Measurements from ENCODE around the gene KPNA5.
"Not testable (repeated sequence)": the region's sequence is repeated elsewhere in the genome, so short reads cannot be mapped to it uniquely, and the experiment has no call there.

The KPNA5 gene

GRCh38 chr6:116693275-116693674, 12.3 kb downstream of the KPNA5 start:
- DNase-seq; in situ Hi-C loops (cut with HindIII; ENCODE audit: low pct_ligation_motif_present, low pct_unique_long_range_greater_than_20kb, low sequenced_read_pairs): not testable (repeated sequence)

GRCh38 chr6:116695401-116695800, 14.4 kb downstream of the KPNA5 start:
- in situ Hi-C loops (cut with HindIII; ENCODE audit: low pct_ligation_motif_present, low pct_unique_long_range_greater_than_20kb, low sequenced_read_pairs), result no loop called here
- no peak for DNase-seq

GRCh38 chr6:116697480-116697879, 16.5 kb downstream of the KPNA5 start:
- in situ Hi-C loops (cut with HindIII; ENCODE audit: low pct_ligation_motif_present, low pct_unique_long_range_greater_than_20kb, low sequenced_read_pairs), result no loop called here
- DNase-seq, result no peak

GRCh38 chr6:116703888-116704287, 22.9 kb downstream of the KPNA5 start:
- DNase-seq; in situ Hi-C loops (cut with HindIII; ENCODE audit: low pct_ligation_motif_present, low pct_unique_long_range_greater_than_20kb, low sequenced_read_pairs): not testable (repeated sequence)

GRCh38 chr6:116705917-116706316, 24.9 kb downstream of the KPNA5 start:
- DNase-seq, result no peak
- in situ Hi-C loops (cut with HindIII; ENCODE audit: low pct_ligation_motif_present, low pct_unique_long_range_greater_than_20kb, low sequenced_read_pairs), result no loop called here

- no peak for DNase-seq
- in situ Hi-C loops (cut with HindIII; ENCODE audit: low pct_ligation_motif_present, low pct_unique_long_range_greater_than_20kb, low sequenced_read_pairs), result no loop called here
Observed at GRCh38 chr6:116714296-116714695, 33.3 kb downstream of the KPNA5 start.

GRCh38 chr6:116714761-116715160, 33.8 kb downstream of the KPNA5 start:
- in situ Hi-C loops (cut with HindIII; ENCODE audit: low pct_ligation_motif_present, low pct_unique_long_range_greater_than_20kb, low sequenced_read_pairs), result no loop called here
- DNase-seq, result no peak

DNA sequence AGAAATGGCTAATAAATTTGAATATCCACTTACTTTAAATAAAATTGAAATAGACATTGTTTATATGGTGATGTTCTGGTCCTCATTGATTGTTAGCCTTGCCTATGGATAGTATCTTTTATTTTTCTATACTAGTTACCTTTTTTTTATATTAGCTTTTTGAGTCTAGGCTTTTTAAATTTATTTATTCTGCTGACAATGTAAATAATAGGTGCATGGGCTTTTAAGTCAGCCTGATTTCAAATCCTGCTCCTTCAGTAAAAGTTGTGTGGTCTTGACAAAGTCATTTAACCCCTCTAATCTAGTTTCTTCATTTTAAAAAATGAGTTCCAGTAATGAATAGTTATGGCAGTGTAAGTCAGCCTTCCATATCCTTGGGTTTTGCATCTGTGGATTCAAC, 45.9 kb downstream of the KPNA5 start:
- in situ Hi-C loops (cut with HindIII; ENCODE audit: low pct_ligation_motif_present, low pct_unique_long_range_greater_than_20kb, low sequenced_read_pairs), result no loop called here
- no peak for DNase-seq

- in situ Hi-C loops (cut with HindIII; ENCODE audit: low pct_ligation_motif_present, low pct_unique_long_range_greater_than_20kb, low sequenced_read_pairs), result no loop called here
Observed at GRCh38 chr6:116730513-116730912, 49.5 kb downstream of the KPNA5 start.

DNA sequence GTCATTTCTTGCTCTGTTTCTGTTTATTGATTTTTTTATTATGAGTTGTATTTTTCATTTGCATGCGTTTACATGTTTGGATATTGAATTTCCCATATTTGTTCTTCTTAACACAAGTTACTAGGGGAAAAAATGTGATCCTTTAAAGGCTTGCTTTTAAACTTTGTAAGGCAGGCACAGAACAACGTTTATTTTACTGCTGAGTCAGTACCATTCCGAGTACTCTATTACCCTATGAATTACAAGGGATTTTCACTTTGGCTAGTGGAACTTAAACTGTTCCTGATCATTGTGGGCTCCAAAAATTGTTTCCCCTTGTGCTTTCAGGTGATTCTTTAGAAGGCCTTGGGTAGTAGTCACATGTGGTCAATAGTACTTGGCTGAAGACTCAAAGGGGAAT, 56.0 kb downstream of the KPNA5 start:
- in situ Hi-C loops (cut with HindIII; ENCODE audit: low pct_ligation_motif_present, low pct_unique_long_range_greater_than_20kb, low sequenced_read_pairs), result no loop called here
- no peak for DNase-seq

More at GRCh38 chr6:116730513-116730912, 49.5 kb downstream of the KPNA5 start:
- DNase-seq, result no peak

GRCh38 chr6:116740486-116740885, 59.5 kb downstream of the KPNA5 start:
- DNase-seq; in situ Hi-C loops (cut with HindIII; ENCODE audit: low pct_ligation_motif_present, low pct_unique_long_range_greater_than_20kb, low sequenced_read_pairs): not testable (repeated sequence)

GRCh38 chr6:116741571-116741970, 60.6 kb downstream of the KPNA5 start:
- DNase-seq, result no peak
- in situ Hi-C loops (cut with HindIII; ENCODE audit: low pct_ligation_motif_present, low pct_unique_long_range_greater_than_20kb, low sequenced_read_pairs), result no loop called here

GRCh38 chr6:116745176-116745575, 64.2 kb downstream of the KPNA5 start:
- in situ Hi-C loops (cut with HindIII; ENCODE audit: low pct_ligation_motif_present, low pct_unique_long_range_greater_than_20kb, low sequenced_read_pairs), result no loop called here
- no peak for DNase-seq

DNA sequence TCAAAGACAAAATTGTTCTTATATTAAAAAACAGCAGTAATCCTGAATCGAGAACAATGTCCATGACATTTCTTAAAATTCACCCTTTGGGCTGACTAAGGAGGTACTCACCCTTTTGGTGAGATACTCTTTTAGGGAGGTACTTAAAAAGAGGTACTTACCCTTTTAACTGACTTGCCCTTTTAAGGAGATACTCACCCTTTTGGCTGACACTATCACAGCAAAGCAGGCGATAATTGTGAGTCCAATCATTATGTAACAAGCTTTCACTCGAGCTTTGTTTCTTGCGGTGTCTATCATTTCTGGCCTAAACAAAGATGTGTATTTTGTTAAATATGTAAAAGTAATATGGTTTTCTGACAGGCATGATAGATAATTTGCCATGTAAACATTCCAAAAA, 80.8 kb downstream of the KPNA5 start:
- in situ Hi-C loops (cut with HindIII; ENCODE audit: low pct_ligation_motif_present, low pct_unique_long_range_greater_than_20kb, low sequenced_read_pairs), result no loop called here
- DNase-seq, result no peak

- in situ Hi-C loops (cut with HindIII; ENCODE audit: low pct_ligation_motif_present, low pct_unique_long_range_greater_than_20kb, low sequenced_read_pairs), result no loop called here
- no peak for DNase-seq
Observed at GRCh38 chr6:116762235-116762634, 81.2 kb downstream of the KPNA5 start.

GRCh38 chr6:116763048-116763447, 82.0 kb downstream of the KPNA5 start:
- in situ Hi-C loops (cut with HindIII; ENCODE audit: low pct_ligation_motif_present, low pct_unique_long_range_greater_than_20kb, low sequenced_read_pairs), result no loop called here
- no peak for DNase-seq

DNA sequence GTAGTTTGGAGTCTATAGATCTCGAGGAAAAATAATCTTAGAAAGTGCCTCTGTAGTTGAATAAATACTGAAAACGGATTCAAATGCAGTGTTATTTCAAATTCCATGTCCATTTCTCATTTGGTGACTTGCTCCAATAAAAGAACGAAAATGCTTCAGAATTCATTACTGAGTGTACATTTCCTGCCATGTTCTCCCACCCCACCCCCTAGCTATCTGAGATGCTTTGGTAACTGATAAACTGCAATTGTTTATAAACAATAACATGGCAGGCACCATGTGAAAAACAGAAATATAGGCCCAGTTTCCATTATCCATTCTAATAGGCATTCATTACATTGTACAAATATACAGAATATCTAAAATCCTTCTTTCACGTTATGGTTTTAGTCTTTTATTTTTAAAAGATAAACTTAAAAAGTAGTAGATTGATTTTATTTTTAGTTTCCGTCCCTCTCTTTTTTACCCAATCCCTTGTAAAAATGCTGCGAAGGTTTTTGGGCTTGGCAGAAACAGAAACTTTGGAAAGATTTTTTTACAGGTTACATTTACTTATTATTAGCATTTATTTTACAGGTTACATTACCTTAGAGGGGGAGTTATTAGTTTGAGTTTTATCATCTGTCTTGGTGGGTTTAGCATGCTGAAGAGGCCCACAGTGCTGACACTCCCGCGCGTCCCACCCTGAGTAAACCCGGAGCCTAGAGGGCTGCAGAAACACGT, 83.1 kb downstream of the KPNA5 start:
- DNase-seq, result no peak
- in situ Hi-C loops (cut with HindIII; ENCODE audit: low pct_ligation_motif_present, low pct_unique_long_range_greater_than_20kb, low sequenced_read_pairs), result no loop called here

DNA sequence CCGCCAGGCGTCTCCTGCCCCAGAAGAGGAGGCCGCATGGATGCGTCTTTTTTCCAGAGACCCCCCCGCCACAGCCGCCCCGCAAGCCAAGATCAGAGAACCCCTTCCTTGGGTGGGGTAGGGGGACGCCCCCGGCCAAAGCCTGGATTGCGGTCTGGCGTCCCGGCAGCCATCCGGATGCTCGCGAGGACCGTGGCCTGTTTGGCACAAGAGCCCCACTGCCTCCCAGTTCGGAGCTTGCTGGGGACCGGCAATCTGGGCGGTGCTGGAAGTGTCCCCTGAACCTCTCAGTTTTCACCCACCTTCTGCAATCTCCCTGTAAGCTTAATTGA, 83.6 kb downstream of the KPNA5 start:
- DNase-seq, result no peak
- in situ Hi-C loops (cut with HindIII; ENCODE audit: low pct_ligation_motif_present, low pct_unique_long_range_greater_than_20kb, low sequenced_read_pairs), result no loop called here

DNA sequence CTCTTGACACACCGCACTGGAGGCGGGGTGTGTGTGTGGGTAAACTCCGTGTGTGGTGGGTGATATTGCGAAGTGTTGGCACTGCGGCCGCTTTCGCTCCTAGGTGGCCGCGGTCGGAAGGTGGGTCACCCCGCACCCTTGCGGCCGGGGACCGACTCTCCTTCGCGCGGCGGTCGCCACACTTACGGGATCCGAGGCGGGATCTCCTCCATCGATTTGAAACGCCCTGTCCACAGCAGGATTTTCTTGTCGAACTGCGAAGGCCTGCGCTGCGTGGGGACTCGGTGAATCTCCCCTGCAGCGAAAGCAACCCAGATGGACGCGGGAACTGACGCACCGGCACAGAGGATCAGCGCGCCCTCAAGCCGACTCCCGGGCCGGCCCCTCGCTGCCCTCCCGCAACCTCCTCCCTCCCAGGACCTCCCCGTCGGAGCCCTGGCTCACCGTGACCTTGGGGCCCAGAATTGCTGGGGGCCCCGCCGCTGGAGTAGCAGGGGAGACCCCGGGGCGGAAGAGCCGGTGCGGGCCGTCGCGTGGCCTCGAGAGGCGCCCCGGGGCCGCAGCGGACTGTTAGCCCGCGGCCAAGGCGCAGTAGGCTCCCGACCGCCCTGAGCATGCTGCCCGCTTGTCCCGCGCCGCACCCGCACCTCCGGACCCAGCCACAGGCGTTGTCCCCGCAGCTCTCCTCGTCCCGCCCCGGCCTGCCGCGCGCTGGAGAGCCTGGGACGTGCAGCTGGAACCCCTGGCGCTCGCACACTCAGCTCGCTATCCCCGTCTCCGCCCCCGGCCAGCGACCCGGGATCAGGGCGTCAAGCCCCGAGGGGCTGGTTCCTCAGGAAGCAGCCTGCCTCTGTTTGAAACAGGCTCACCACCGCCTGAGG, 84.2 kb downstream of the KPNA5 start, which contains the start of gene FAM162B:
FAM162B (minus strand) TSS at position 759 of the 881 bp plus-strand sequence; CDS start at position 616, 143 bp downstream.
- in situ Hi-C loops (cut with HindIII; ENCODE audit: low pct_ligation_motif_present, low pct_unique_long_range_greater_than_20kb, low sequenced_read_pairs), result no loop called here
- no peak for DNase-seq

Measured in ACHN (cell line).